Activated B cell treated with CpG ODN at 0.5 μM for 24 hours (primary cell): Measurements from ENCODE around the gene NLE1. TPM values are rescaled to one million over a fixed set of nuclear protein-coding genes. Genes with fewer than 3 reads are reported as not detected.
"Not testable (repeated sequence)": the region's sequence is repeated elsewhere in the genome, so short reads cannot be mapped to it uniquely, and the experiment has no call there.

Source experiments
- ATAC-seq: fragments of 200-7000 bp; cut with Tn5 transposase; one replicate; pipeline ENCODE4 v1.10.0; 2021; ENCODE audit warnings: low read depth, mild to moderate bottlenecking, moderate library complexity
- CTCF ChIA-PET: fragments of 350-600 bp; sonication (Branson Sonifier 250); formaldehyde crosslinking; loops from one replicate; lab custom pipeline; 2021; ENCODE audit warnings: antibody characterized with exemption; lab: Charles Lee
- POLR2A ChIA-PET: fragments of 350-600 bp; sonication (Branson Sonifier 250); formaldehyde crosslinking; loops from one replicate; lab custom pipeline; 2021; ENCODE audit warnings: antibody characterized with exemption; lab: Charles Lee
- DNase-seq: peaks from one replicate; pipeline ENCODE4 v3.0.0; 2022
- H3K27ac Mint-ChIP-seq: one replicate; pipeline ENCODE4 v1.8.0; 2020; ENCODE audit warnings: mixed read lengths
- H3K27me3 Mint-ChIP-seq: one replicate; pipeline ENCODE4 v1.8.0; 2021; ENCODE audit warnings: mixed read lengths
- H3K36me3 Mint-ChIP-seq: one replicate; pipeline ENCODE4 v1.8.0; 2021; ENCODE audit warnings: low read depth, mixed read lengths
- H3K4me1 Mint-ChIP-seq: one replicate; pipeline ENCODE4 v1.8.0; 2021; ENCODE audit warnings: mixed read lengths
- H3K4me3 Mint-ChIP-seq: one replicate; pipeline ENCODE4 v1.8.0; 2020; ENCODE audit warnings: mild to moderate bottlenecking, mixed read lengths
- H3K9me3 Mint-ChIP-seq: one replicate; pipeline ENCODE4 v1.8.0; 2020; ENCODE audit warnings: mixed read lengths
- CTCF ChIP-seq: fragments of 200-600 bp; IDR thresholded peaks from one replicate; pipeline ENCODE4 v1.8.0; 2022; ENCODE audit warnings: antibody characterized with exemption, mild to moderate bottlenecking
- intact Hi-C: fragments of 100-400 bp; cut with micrococcal nuclease; formaldehyde crosslinking; loops from one replicate; pipeline ENCODE4 v1.15.1; 2024
- total RNA-seq: library from RNA; stranded (reverse); gene quantifications from 2 replicates; pipeline ENCODE4 v1.2.3, GENCODE V29; 2022

Gene NLE1
- total RNA-seq, 1 donor from 2014 or later: 26.3 TPM

- DNase-seq (no peak), ATAC-seq (no peak)
- intact Hi-C loops: no loop called here
- no peak overlapping the region for H3K4me3 Mint-ChIP-seq
- no peak for TF ChIP-seq CTCF
- no peak overlapping the region for H3K27ac Mint-ChIP-seq
- H3K27me3 Mint-ChIP-seq: peaks cover 32% of the 10 kb centered on the region
- POLR2A ChIA-PET: no interaction called here
- no peaks in the 10 kb centered on the region for H3K4me1 Mint-ChIP-seq
- no peaks in the 10 kb centered on the region for H3K9me3 Mint-ChIP-seq
- CTCF ChIA-PET: no interaction called here
- no peaks in the 10 kb centered on the region for H3K36me3 Mint-ChIP-seq
These were observed 13.1 kb upstream of the NLE1 start for GRCh38 chr17:35155246-35155645.

- Mint-ChIP-seq H3K27ac (no peak overlapping the region), H3K4me1 (no peaks in the 10 kb centered on the region), H3K27me3 (peaks cover 26% of the 10 kb centered on the region), H3K4me3 (no peak overlapping the region), H3K9me3 (no peaks in the 10 kb centered on the region), H3K36me3 (no peaks in the 10 kb centered on the region)
- POLR2A ChIA-PET: no interaction called here
- no peak for TF ChIP-seq CTCF
- no peak for DNase-seq
- intact Hi-C loops: no loop called here
- ATAC-seq: no peak
- CTCF ChIA-PET: no interaction called here
These were observed 12.4 kb upstream of the NLE1 start for GRCh38 chr17:35154196-35155165.

GRCh38 chr17:35152421-35153140 is 10.5 kb upstream of the NLE1 start:
- H3K4me3 Mint-ChIP-seq: no peak overlapping the region
- peaks cover 28% of the 10 kb centered on the region for H3K27me3 Mint-ChIP-seq
- no peak for ATAC-seq

GRCh38 chr17:35151080-35151479 is 9.0 kb upstream of the NLE1 start:
- POLR2A ChIA-PET, H3K4me3 Mint-ChIP-seq, H3K9me3 Mint-ChIP-seq, H3K27ac Mint-ChIP-seq, H3K36me3 Mint-ChIP-seq, H3K4me1 Mint-ChIP-seq, DNase-seq, ATAC-seq, CTCF ChIA-PET, intact Hi-C loops: not testable (repeated sequence)
- H3K27me3 Mint-ChIP-seq: peaks cover 30% of the 10 kb centered on the region

More at GRCh38 chr17:35152421-35153140, 10.5 kb upstream of the NLE1 start:
- intact Hi-C loops: no loop called here
- Mint-ChIP-seq H3K36me3 (no peaks in the 10 kb centered on the region), H3K27ac (no peak overlapping the region), H3K4me1 (no peaks in the 10 kb centered on the region), H3K9me3 (no peaks in the 10 kb centered on the region)
- no peak for TF ChIP-seq CTCF
- ChIA-PET CTCF (no interaction called here), POLR2A (no interaction called here)
- DNase-seq: no peak

GRCh38 chr17:35149941-35150340 is 7.8 kb upstream of the NLE1 start:
- H3K27me3 Mint-ChIP-seq: peaks cover 27% of the 10 kb centered on the region
- no peak overlapping the region for H3K27ac Mint-ChIP-seq
- ChIA-PET CTCF (no interaction called here), POLR2A (no interaction called here)
- intact Hi-C loops: loop anchor here (10.0 kb wide), 1 partner anchor 385 kb away; the partner anchor contains the start of gene SLFN12L
- no peaks in the 10 kb centered on the region for H3K36me3 Mint-ChIP-seq
- no peak for TF ChIP-seq CTCF
- no peaks in the 10 kb centered on the region for H3K9me3 Mint-ChIP-seq
- DNase-seq (no peak), ATAC-seq (no peak)
- H3K4me3 Mint-ChIP-seq: no peak overlapping the region
- no peaks in the 10 kb centered on the region for H3K4me1 Mint-ChIP-seq
